Measurements from ENCODE around the gene KCNB1.

KCNB1 gene

GRCh38 chr20:49409302-49409974 lies 73.0 kb downstream of the KCNB1 start:
- TF ChIP-seq CTCF (IDR thresholded peaks at IDR 0.05; ENCODE audit: extremely low read depth, insufficient read depth, missing control alignments), result no peak
- in situ Hi-C loops (cut with MboI; ENCODE audit: low pct_unique_long_range_greater_than_20kb, low sequenced_read_pairs, unreplicated experiment), result no loop called here
- DNase-seq (ENCODE audit: low spot score), result no peak

GRCh38 chr20:49408509-49409104 lies 73.9 kb downstream of the KCNB1 start:
- no peak for DNase-seq (ENCODE audit: low spot score)
- no peak for TF ChIP-seq CTCF (IDR thresholded peaks at IDR 0.05; ENCODE audit: extremely low read depth, insufficient read depth, missing control alignments)
- in situ Hi-C loops (cut with MboI; ENCODE audit: low pct_unique_long_range_greater_than_20kb, low sequenced_read_pairs, unreplicated experiment), result no loop called here

GRCh38 chr20:49406666-49407065 lies 75.8 kb downstream of the KCNB1 start:
- TF ChIP-seq CTCF (IDR thresholded peaks at IDR 0.05; ENCODE audit: extremely low read depth, insufficient read depth, missing control alignments), result no peak
- in situ Hi-C loops (cut with MboI; ENCODE audit: low pct_unique_long_range_greater_than_20kb, low sequenced_read_pairs, unreplicated experiment), result no loop called here
- DNase-seq (ENCODE audit: low spot score), result no peak

- no peak for TF ChIP-seq CTCF (IDR thresholded peaks at IDR 0.05; ENCODE audit: extremely low read depth, insufficient read depth, missing control alignments)
- in situ Hi-C loops (cut with MboI; ENCODE audit: low pct_unique_long_range_greater_than_20kb, low sequenced_read_pairs, unreplicated experiment), result no loop called here
- DNase-seq (ENCODE audit: low spot score), result no peak
These were observed 76.8 kb downstream of the KCNB1 start for GRCh38 chr20:49405696-49406095.

DNA sequence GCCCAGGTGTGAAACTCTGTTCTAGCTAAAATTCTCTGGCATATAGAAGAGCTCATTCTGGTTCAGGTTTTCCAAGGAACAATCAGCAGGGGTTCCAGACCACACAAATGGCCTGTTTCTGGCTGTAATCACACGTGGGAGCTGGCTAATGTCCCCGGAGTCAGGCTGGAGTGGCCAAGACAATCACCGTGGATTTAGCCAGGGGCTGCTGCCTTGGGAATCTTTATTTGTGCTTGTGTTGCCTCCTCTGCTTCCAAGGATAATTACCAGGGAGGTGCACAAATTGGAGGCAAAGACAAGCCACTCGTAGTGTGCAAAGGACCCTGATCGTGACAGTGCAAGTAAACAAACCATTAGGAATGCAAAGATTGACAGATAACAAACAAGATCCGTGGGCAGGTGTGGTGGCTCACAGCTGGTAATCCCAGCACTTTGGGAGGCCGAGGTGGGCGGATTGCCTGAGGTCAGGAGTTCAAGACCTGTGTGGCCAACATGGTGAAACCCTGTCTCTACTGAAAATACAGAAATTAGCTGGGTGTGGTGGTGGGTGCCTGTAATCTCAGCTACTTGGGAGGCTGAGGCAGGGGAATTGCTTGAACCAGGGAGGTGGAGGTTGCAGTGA lies 77.3 kb downstream of the KCNB1 start:
- in situ Hi-C loops (cut with MboI; ENCODE audit: low pct_unique_long_range_greater_than_20kb, low sequenced_read_pairs, unreplicated experiment), result no loop called here
- no peak for TF ChIP-seq CTCF (IDR thresholded peaks at IDR 0.05; ENCODE audit: extremely low read depth, insufficient read depth, missing control alignments)
- DNase-seq (ENCODE audit: low spot score), result no peak

GRCh38 chr20:49404461-49404860 lies 78.0 kb downstream of the KCNB1 start:
- in situ Hi-C loops (cut with MboI; ENCODE audit: low pct_unique_long_range_greater_than_20kb, low sequenced_read_pairs, unreplicated experiment), result no loop called here
- DNase-seq (ENCODE audit: low spot score), result no peak
- no peak for TF ChIP-seq CTCF (IDR thresholded peaks at IDR 0.05; ENCODE audit: extremely low read depth, insufficient read depth, missing control alignments)
